Activated effector memory CD4-positive, alpha-beta T cell treated with anti-CD3 and anti-CD28 coated beads, Interleukin-2, amount 50 U/mL, for 16 hours (primary cell): ENCODE data around the gene UBQLN4.

Source experiments
- DNase-seq: peaks from one replicate; pipeline ENCODE4 v3.0.0-alpha.2; 2020

Gene UBQLN4

GRCh38 chr1:156006666-156007376 is 46.8 kb downstream of the UBQLN4 start:
- no peak for DNase-seq

DNA sequence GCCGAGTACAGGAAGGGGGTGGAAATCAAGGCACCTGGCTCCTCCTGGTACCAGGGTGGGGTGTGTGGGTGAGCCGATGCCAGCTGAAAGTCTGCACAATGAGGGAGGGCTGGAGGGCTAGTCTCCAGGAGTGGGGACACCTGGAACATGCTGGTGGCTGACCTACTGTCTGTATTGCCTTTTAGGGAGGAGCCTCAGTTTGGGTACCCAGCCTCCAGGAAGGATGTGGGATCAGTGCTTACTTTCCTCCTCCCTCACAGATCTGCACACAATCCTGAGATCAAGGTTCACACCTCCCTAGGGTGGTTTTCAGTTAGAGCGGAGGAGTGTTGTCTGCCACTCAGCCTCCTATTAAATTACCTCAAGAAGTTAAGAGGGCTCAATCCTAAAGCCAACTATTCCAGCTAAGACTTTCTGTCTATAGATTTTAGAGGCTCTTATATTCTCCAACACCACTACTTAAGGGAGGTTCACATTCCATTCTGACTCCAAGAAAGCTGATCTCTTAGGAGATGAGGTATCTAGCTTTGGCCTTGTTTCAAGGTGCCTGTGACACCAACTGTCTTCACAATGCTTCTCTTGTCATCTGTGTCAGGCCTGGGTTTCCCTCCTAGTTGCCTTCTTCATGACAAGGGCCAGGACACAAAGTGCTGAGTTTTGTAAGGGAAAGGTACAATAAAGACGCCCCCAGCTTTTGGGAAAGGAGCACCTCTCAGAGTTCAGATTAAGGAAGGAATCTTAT is 48.6 kb downstream of the UBQLN4 start:
- DNase-seq: peak; percentile 67

DNA sequence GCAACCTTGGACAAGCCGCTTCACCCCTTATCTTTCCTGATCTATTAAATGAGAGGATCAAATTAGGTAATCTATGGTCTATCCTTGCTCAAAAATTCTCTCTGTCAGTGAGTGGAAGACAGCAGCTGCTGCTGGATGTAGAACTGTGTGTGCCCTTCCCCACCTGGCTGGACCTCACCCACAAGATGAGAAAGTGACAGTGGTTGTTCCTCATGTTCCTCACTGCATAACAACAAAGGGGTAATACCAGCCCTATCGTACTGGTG is 49.7 kb downstream of the UBQLN4 start:
- no peak for DNase-seq

DNA sequence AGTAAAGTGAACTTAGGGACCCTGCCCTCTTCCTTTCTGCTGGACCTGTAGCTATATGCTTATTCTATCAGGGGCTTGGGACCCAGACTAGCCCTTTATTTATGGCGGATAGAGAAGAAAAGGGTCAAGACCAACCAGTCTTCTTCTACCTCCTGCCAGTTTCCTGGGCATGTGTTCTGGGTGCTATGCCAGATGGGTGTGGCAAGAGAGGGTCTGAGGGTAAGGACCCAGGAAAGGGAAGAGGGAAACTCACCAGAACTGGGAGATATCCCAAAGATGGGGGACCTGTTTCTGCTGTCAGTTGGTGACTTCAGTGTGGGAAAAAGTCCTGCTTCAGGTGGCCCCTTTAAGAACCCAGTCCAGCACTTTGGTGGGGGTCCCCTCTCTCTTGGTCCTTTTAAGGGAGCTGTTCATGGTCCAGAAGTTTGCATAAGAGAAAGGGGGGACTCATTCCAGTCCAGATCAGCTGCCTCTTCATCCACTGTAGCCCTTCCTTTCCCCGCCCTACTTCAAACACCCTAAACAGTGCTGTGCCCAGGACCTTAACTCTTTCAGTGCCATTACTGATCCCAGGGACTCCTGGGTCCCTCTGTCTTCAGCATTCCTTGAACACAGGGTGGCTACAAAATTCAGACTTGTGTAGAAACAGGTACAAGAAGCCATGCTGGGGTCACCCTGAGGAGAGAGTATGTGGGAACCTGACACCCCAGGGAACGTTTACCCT is 51.2 kb downstream of the UBQLN4 start:
- DNase-seq: no peak

GRCh38 chr1:156001662-156002171 is 51.9 kb downstream of the UBQLN4 start:
- no peak for DNase-seq

DNA sequence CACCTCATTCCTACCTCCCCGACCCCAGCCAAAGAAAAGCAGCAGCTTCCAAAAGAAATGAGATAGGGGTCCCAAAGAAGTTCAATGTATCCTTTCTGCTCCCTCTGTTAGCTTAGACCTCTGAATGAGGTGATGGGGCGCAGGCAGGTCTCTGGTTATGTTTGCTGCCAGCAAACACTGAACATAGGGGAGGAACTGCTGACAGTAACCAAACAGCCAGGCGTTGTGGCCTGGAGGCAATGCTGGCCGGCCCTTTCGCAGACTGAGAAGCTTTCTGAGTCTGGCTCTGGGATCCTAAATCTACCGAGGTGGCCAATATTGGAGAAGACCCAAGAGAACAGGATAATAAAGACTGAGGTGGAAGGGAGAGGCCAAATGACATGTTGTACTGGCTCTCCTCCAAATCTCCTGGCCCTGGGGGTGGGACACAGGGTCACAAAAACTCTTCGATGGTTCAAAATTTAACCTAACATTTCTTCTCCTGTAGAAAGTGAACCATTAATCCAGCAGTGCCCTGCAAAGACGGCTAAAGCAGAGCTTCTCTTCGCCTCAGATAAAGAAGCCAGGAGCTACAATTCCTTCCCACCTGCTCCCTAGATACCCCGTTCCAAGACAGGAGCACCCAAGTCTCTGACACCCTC is 52.5 kb downstream of the UBQLN4 start:
- no peak for DNase-seq

- no peak for DNase-seq
Measured at GRCh38 chr1:155999964-156000363, 53.6 kb downstream of the UBQLN4 start.

DNA sequence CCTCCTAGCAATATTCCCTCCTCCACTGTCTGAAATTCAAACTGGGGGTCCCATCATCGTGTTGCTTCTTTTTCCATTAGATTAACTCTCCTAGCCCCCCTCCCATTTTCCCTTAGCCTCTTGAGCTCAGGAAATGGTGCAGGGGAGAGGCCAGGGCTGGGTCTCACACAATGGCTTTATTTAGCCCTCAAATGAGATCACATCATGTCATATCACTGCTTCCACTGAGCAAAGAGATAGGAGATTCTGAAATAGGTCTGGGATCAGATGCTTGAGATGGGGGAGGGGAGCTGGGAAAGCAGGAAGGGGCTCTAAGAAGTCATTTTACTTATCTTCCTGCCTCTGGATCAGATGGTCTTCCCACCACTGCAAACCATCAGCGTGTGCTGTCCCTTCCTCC is 57.4 kb downstream of the UBQLN4 start:
- DNase-seq: no peak

DNA sequence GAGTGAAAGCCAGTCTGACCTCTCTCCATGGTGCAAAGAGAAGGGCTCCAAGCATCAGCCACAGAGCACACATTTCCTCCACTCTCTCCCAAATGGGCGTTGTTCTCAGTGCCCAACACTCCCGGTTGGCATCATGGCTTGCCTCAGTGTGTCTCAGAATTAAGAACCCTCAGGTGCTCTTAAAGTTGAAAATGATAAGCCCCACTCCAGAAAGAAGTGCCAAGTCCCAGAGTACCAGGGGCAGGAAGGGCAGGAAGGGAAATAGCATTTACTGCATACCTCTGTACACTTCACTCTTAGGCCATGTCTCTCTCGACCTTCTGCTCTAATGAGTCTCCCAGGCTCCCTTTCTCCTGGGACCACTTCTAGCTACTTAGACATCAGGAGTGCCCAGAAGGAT is 60.0 kb downstream of the UBQLN4 start:
- no peak for DNase-seq

DNA sequence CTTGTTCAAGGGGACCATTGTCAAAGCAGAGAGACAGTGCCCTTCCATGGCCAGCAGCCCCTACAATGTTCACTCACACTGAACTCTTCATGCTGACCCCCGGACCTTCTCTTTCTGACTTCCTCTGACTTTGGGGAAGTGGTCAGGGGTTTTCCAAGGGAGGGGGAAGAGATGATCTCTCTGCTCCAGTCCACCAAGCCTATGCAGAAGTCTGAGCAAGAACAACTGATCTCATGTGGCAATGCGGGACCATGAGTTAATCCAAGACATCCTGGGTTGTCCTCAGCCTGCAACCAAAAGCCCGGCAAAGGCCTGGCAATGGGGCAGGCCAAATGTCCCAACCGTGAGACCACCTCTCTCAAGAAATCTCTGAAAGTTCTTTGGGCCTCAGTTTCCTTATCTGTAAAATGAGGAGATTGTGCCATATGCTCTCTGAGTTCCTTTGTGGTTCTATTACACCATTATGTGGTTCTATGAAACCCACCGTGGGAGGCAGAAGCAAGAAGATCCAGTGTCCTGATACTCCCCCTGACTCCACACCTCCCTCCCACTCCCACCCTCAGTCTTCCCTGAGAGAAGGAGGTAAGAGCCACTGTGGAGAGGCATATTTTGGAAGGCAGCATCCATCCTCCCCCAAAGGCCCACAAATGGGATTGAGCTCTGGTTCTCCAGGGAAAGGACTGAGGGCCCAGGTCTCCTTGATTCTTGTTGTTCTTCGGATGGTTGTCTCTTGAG is 63.4 kb downstream of the UBQLN4 start:
- no peak for DNase-seq

- peak; percentile 90 for DNase-seq
Measured at GRCh38 chr1:155989242-155990004, 64.2 kb downstream of the UBQLN4 start.
